Psoas muscle (tissue), 8 donors: Measurements from ENCODE around the gene ST3GAL4. TPM values are rescaled to one million over a fixed set of nuclear protein-coding genes. Genes with fewer than 3 reads are reported as not detected.

Experiments used
- ATAC-seq, 4 donors: fragments of 200-7000 bp; cut with Tn5 transposase; one replicate each; pipeline ENCODE4 v1.9.1; 2020; ENCODE audit warnings: moderate library complexity in 3 of 4, mild to moderate bottlenecking in 2 of 4
- DNase-seq, 2 donors: peaks; one replicate each; pipeline ENCODE4 v3.0.0-alpha.2; 2020
- H3K27ac ChIP-seq: fragments of 200-600 bp; one replicate; pipeline ENCODE4 v1.8.0; 2022
- H3K27me3 ChIP-seq, 3 donors: fragments of 200-600 bp in 1 of 3; one replicate each; pipeline versions ENCODE4 v1.6.1 to v1.8.0; 2013 to 2022; ENCODE audit warnings: low read length in 2 of 3, mild to moderate bottlenecking in 2 of 3, moderate library complexity in 1 of 3; ENCODE audit not compliant: insufficient read depth in 3 of 3
- H3K36me3 ChIP-seq, 2 donors: fragments of 200-600 bp in 1 of 2; one replicate each; pipeline versions ENCODE4 v1.6.1 to v1.8.0; 2013 to 2022; ENCODE audit warnings: low read depth in 1 of 2, mild to moderate bottlenecking in 1 of 2, moderate library complexity in 1 of 2; ENCODE audit not compliant: insufficient read depth in 1 of 2
- H3K4me1 ChIP-seq: fragments of 200-600 bp; one replicate; pipeline ENCODE4 v1.8.0; 2022
- H3K4me3 ChIP-seq: fragments of 200-600 bp; one replicate; pipeline ENCODE4 v1.8.0; 2022; ENCODE audit warnings: mild to moderate bottlenecking
- H3K9me3 ChIP-seq: fragments of 200-600 bp; one replicate; pipeline ENCODE4 v1.8.0; 2022
- WGBS, 3 donors: extraction: QIAGEN DNeasy Blood & Tissue Kit; methylation state at CpG; one replicate each; pipeline versions ENCODE4 v1.1.6 to v1.1.7; 2013; 5-methylcytosine and 5-hydroxymethylcytosine counted together
- intact Hi-C, 2 donors: fragments of 100-400 bp; cut with DNase I; formaldehyde crosslinking; loops; one replicate each; pipeline versions ENCODE4 v1.11.0 to v1.14.2; 2022
- polyA plus RNA-seq, 3 donors: library from polyadenylated mRNA; stranded (reverse); fragments of 200-250 nt; gene quantifications; one replicate each; pipeline ENCODE4 v1.2.3, GENCODE V29; 2013
- total RNA-seq, 4 donors: library from RNA; stranded (reverse); fragmentation: NEBNext Ultra II Directional in 2 of 4; extraction: Animal tissue kit (Norgen Biotek cat#: 25700) in 2 of 4; gene quantifications; one replicate each; pipeline versions ENCODE4 v1.2.1 to v1.2.4, GENCODE V29; 2021 to 2023
- TF ChIP-seq, protein P1 (sequence below): fragments of 200-600 bp; IDR thresholded peaks from one replicate; pipeline ENCODE4 v1.8.0; 2022; ENCODE audit warnings: antibody characterized with exemption
- donor health status: healthy with polysubstance abuse.
- donor health status: DM: no; HTN: no; CAD: no; lungs with moderate emphysema.
- donor health status: Bipolar disorder and iron deficiency.
- donor health status: healthy.
- donor health status: DM: yes; HTN: yes; CAD: no.
- donor health status: DM: no; HTN: no; CAD: no.
- donor health status: DM: no; HTN: no; CAD: no.
- donor health status: DM: yes; HTN: yes; CAD: no.

ST3GAL4 gene
- total and polyA plus RNA-seq, 7 donors: 3.5 to 9.3 (median 4.7) TPM

DNA sequence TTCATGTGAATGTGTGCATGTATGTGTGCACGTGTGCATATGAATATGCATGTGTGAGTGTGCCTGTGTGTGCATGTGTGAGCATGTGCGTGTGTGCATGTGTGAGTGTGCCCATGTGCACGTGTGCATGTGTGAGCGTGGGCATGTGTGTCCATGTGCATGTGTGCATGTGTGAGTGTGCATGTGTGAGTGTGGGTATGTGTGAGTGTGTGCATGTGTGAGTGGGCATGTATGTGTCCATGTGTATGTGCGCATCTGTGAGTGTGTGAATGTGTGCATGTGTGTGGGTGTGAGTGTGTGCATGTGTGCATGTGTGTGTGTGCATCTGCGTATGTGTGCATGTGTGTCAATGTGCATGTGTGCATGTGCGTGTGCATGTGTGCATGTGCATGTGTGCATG, 94.7 kb downstream of the ST3GAL4 start:
- no peaks in the 10 kb centered on the region for H3K36me3 ChIP-seq
- no peaks in the 10 kb centered on the region for H3K4me1 ChIP-seq
- TF ChIP-seq, protein P1, sequence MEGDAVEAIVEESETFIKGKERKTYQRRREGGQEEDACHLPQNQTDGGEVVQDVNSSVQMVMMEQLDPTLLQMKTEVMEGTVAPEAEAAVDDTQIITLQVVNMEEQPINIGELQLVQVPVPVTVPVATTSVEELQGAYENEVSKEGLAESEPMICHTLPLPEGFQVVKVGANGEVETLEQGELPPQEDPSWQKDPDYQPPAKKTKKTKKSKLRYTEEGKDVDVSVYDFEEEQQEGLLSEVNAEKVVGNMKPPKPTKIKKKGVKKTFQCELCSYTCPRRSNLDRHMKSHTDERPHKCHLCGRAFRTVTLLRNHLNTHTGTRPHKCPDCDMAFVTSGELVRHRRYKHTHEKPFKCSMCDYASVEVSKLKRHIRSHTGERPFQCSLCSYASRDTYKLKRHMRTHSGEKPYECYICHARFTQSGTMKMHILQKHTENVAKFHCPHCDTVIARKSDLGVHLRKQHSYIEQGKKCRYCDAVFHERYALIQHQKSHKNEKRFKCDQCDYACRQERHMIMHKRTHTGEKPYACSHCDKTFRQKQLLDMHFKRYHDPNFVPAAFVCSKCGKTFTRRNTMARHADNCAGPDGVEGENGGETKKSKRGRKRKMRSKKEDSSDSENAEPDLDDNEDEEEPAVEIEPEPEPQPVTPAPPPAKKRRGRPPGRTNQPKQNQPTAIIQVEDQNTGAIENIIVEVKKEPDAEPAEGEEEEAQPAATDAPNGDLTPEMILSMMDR: no peak
- peaks cover 0 to 30% (median 0%) of the 10 kb centered on the region in 3 donors for H3K27me3 ChIP-seq
- ATAC-seq (no peak), DNase-seq (no peak)
- no peaks in the 10 kb centered on the region for H3K9me3 ChIP-seq
- intact Hi-C loops: no loop called here
- H3K27ac ChIP-seq: no peak overlapping the region
- no peak overlapping the region for H3K4me3 ChIP-seq
- 83 to 98% (median 90%) methylated on average over 7 of the region's 7 CpGs for WGBS, 3 donors

DNA sequence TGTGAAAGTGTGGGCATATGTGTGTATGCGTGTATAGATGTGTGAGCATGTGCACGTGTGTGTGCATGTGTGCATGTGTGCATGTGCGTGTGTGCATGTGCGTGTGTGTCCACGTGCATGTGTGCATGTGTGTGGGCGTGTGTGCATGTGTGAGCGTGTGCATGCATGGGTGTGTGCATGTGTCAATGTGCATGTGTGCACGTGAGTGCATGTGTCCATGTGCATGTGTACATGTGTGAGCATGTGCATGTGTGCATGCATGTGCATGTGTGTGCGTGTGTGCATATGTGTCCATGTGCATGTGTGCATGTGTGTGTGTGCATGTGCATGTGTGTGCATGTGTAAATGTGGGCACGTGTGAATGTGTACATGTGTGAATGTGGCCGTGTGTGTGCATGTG, 95.3 kb downstream of the ST3GAL4 start:
- peaks cover 0 to 30% (median 0%) of the 10 kb centered on the region in 3 donors for H3K27me3 ChIP-seq
- H3K9me3 ChIP-seq: no peaks in the 10 kb centered on the region
- no peak overlapping the region for H3K27ac ChIP-seq
- no peaks in the 10 kb centered on the region for H3K36me3 ChIP-seq
- no peaks in the 10 kb centered on the region for H3K4me1 ChIP-seq
- 94 to 97% (median 95%) methylated on average over 11 of the region's 11 CpGs for WGBS, 3 donors
- DNase-seq: no peak
- intact Hi-C loops: no loop called here
- TF ChIP-seq, protein P1: no peak
- H3K4me3 ChIP-seq: no peak overlapping the region
- no peak for ATAC-seq

DNA sequence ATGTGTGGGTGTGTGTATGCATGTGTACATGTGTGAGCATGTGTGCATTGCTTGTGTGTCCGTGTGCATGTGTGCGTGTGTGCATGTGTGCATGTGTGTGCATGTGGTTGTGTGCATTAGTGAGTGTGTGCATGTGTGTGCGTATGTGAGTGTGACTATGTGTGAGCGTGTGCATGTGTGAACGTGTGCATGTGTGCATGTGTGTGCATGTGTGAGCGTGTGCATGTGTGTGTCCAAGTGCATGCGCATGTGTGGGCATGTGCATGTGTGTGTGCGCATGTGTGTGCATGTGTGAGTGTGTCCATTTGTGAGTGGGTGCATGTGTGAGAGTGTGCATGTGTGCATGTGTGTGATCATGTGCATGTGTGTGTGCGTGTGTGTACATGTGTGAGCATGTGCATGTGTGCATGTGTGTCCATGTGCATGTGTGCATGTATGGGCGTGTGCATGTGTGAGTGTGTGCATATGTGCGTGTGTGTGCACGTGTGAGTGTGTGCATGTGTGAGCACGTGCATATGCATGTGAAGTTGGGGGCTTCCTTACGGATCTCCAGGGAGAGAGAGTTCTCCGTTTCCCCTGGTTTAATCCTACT, 95.8 kb downstream of the ST3GAL4 start:
- TF ChIP-seq, protein P1: no peak
- H3K9me3 ChIP-seq: no peaks in the 10 kb centered on the region
- intact Hi-C loops: no loop called here
- 70 to 78% (median 71%) methylated on average over 15 of the region's 15 CpGs for WGBS, 3 donors
- no peak overlapping the region for H3K4me3 ChIP-seq
- peaks cover 0 to 30% (median 0%) of the 10 kb centered on the region in 3 donors for H3K27me3 ChIP-seq
- DNase-seq (no peak), ATAC-seq (no peak)
- no peak overlapping the region for H3K27ac ChIP-seq
- H3K4me1 ChIP-seq: no peaks in the 10 kb centered on the region
- no peaks in the 10 kb centered on the region for H3K36me3 ChIP-seq

DNA sequence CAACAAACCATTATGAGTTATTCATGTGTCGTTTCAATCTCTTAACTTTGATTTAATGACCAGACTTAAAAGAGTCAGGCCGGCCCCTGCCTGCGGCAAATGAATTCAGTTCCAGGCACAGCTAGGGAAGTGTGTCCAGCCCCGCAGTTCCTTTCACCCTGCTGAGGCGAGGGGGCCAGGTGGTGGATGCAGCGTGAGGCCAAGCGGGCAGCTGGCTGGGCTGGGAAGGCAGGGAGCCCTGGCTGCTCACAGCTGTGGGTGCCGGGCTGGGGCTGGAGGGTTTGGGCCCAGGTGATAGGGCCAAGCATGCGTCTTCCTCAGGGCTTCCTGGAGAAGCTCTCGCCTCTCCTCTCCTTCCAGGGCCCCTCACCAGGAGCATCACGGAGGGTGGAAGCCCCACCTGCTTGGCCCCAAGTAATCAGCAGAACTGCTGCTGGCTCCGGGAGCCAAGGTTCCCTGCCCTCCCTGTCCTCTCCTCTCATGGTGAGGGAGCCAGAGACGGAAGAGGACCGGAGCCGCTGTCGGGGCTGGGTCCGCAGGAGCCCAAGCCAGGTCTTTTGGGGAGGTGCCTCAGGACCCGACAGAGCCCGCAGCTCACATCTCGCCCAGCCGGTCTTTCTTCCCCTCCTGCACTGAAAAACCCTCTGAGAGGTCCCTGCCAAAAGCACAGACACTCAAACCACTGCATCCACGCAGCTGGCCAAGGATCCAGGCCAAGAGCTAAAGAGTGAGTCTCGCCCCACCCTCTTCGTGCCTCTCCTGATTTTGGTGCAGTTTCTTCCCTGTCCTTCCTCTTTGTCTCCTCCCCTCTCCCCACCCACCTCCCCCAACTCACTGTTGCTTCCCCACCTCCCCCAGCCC, 97.0 kb downstream of the ST3GAL4 start:
- Histone ChIP-seq H3K36me3 (no peaks in the 10 kb centered on the region), H3K4me3 (no peak overlapping the region), H3K27me3 (peaks cover 0 to 30% (median 0%) of the 10 kb centered on the region in 3 donors), H3K27ac (no peak overlapping the region), H3K9me3 (no peaks in the 10 kb centered on the region), H3K4me1 (no peaks in the 10 kb centered on the region)
- ATAC-seq (no peak), DNase-seq (no peak)
- 10 to 23% (median 11%) methylated on average over 24 of the region's 24 CpGs for WGBS, 3 donors
- TF ChIP-seq, protein P1: no peak
- intact Hi-C loops: no loop called here
